SK-N-SH (cell line): ENCODE measurements around the gene TTC9B. TPM values are rescaled to one million over a fixed set of nuclear protein-coding genes. Genes with fewer than 3 reads are reported as not detected.

Source experiments
- CTCF ChIA-PET: fragments of 300-600, 350-600 bp; formaldehyde crosslinking; extraction: SDS; loops from one replicate; lab custom pipeline; 2021; lab: Yijun Ruan, JAX
- POLR2A ChIA-PET: fragments of 350-600 bp; sonication (Branson Sonifier 250); formaldehyde crosslinking; extraction: SDS; loops from one replicate; lab custom pipeline; 2020; ENCODE audit warnings: antibody characterized with exemption, inconsistent platforms; lab: Yijun Ruan, JAX
- DNase-seq: peaks from one replicate; pipeline ENCODE4 v3.0.0; 2012
- H2AFZ ChIP-seq: fragments of 200-600 bp; sonication (generic); 2 replicates; pipeline ENCODE4 v1.8.1; 2016; ENCODE audit warnings: antibody characterized with exemption, mild to moderate bottlenecking, low read depth
- H3F3A ChIP-seq: fragments of 200-600 bp; sonication (generic); replicated peaks from 2 replicates; pipeline ENCODE3; 2016; ENCODE audit warnings: antibody characterized with exemption, mild to moderate bottlenecking; ENCODE audit not compliant: insufficient read depth
- H3K27ac ChIP-seq, 2 experiments: fragments of 200-500 bp in 1 of 2; fragments of 200-600 bp in 1 of 2; sonication (Bioruptor generic) in 1 of 2; sonication (generic), shearing (Covaris generic) in 1 of 2; 2 replicates each; pipeline versions ENCODE4 v1.5.1 to v1.6.1; 2014 to 2016; ENCODE audit warnings: low read depth in 2 of 2, inconsistent platforms in 1 of 2, low read length in 1 of 2, mild to moderate bottlenecking in 1 of 2, mixed read lengths in 1 of 2
- H3K27me3 ChIP-seq: fragments of 200-600 bp; sonication (generic), shearing (Covaris generic); 2 replicates; pipeline ENCODE4 v1.6.1; 2016; ENCODE audit warnings: mixed run types; ENCODE audit not compliant: insufficient read depth
- H3K36me3 ChIP-seq, 2 experiments: fragments of 200-500 bp in 1 of 2; fragments of 200-600 bp in 1 of 2; sonication (Bioruptor generic) in 1 of 2; sonication (generic) in 1 of 2; replicated peaks in 1 of 2; 2 replicates each; pipeline versions ENCODE3 to v1.5.1; 2014 to 2016; ENCODE audit warnings: low read length in 1 of 2, mild to moderate bottlenecking in 1 of 2; ENCODE audit not compliant: insufficient read depth in 2 of 2, control insufficient read depth in 1 of 2
- H3K4me1 ChIP-seq, 2 experiments: fragments of 200-500 bp in 1 of 2; fragments of 200-600 bp in 1 of 2; sonication (Bioruptor generic) in 1 of 2; sonication (generic), shearing (Covaris generic) in 1 of 2; 2 replicates each; pipeline versions ENCODE4 v1.5.1 to v1.6.1; 2014 to 2016; ENCODE audit warnings: low read depth in 1 of 2, low read length in 1 of 2, mixed run types in 1 of 2; ENCODE audit not compliant: insufficient read depth in 2 of 2, control insufficient read depth in 1 of 2
- H3K4me2 ChIP-seq: fragments of 200-600 bp; sonication (generic), shearing (Covaris generic); 2 replicates; pipeline ENCODE4 v1.6.1; 2017; ENCODE audit warnings: mixed run types
- H3K4me3 ChIP-seq, 2 experiments: fragments of 200-500 bp in 1 of 2; fragments of 200-600 bp in 1 of 2; sonication (Bioruptor generic) in 1 of 2; sonication (generic), shearing (Covaris generic) in 1 of 2; 2 replicates each; pipeline versions ENCODE4 v1.5.1 to v1.8.1; 2014 to 2016; ENCODE audit warnings: low read depth in 2 of 2, inconsistent platforms in 1 of 2, low read length in 1 of 2, mild to moderate bottlenecking in 1 of 2, mixed read lengths in 1 of 2, moderate library complexity in 1 of 2
- H3K79me2 ChIP-seq: fragments of 200-600 bp; sonication (generic); 2 replicates; pipeline ENCODE4 v1.8.1; 2017; ENCODE audit warnings: mild to moderate bottlenecking; ENCODE audit not compliant: insufficient read depth
- H3K9ac ChIP-seq: fragments of 200-600 bp; sonication (generic); 2 replicates; pipeline ENCODE4 v1.6.1; 2017; ENCODE audit warnings: mixed run types
- H3K9me2 ChIP-seq: fragments of 200-600 bp; sonication (generic); 2 replicates; pipeline ENCODE4 v1.6.1; 2017; ENCODE audit warnings: mixed run types
- H3K9me3 ChIP-seq: fragments of 200-600 bp; sonication (generic); 2 replicates; pipeline ENCODE4 v1.6.1; 2017; ENCODE audit warnings: mixed run types, mild to moderate bottlenecking, moderate library complexity
- H4K20me1 ChIP-seq: fragments of 200-600 bp; sonication (generic); 2 replicates; pipeline ENCODE4 v1.6.1; 2017; ENCODE audit warnings: mild to moderate bottlenecking, mixed run types; ENCODE audit not compliant: insufficient read depth
- CHD2 ChIP-seq: fragments of 150-350 bp; IDR thresholded peaks from 2 replicates; pipeline ENCODE4 v1.6.1; 2018; ENCODE audit warnings: low read length; ENCODE audit not compliant: partially characterized antibody
- EP300 ChIP-seq, 2 experiments: IDR thresholded peaks; 2 replicates each; pipeline versions ENCODE4 v1.4.0 to v1.6.1; 2012; ENCODE audit warnings: borderline replicate concordance in 1 of 2, low read depth in 1 of 2, low read length in 1 of 2
- EZH2phosphoT487 ChIP-seq: fragments of 200-600 bp; sonication (generic); IDR thresholded peaks from 2 replicates; pipeline ENCODE4 v1.6.1; 2017; ENCODE audit warnings: low read depth, mixed run types, mild to moderate bottlenecking, antibody characterized with exemption, moderate library complexity, borderline replicate concordance
- FOXJ3 ChIP-seq: sonication (generic); formaldehyde crosslinking; IDR thresholded peaks from 2 replicates; pipeline ENCODE4 v1.5.1; 2020; ENCODE audit warnings: mild to moderate bottlenecking, missing genetic modification reagents
- FOXM1 ChIP-seq: IDR thresholded peaks from 2 replicates; pipeline ENCODE4 v1.4.0; 2012; ENCODE audit warnings: low read depth, mild to moderate bottlenecking
- GATA2 ChIP-seq: sonication (generic); formaldehyde crosslinking; IDR thresholded peaks from 2 replicates; pipeline ENCODE4 v1.5.0; 2020; ENCODE audit warnings: mild to moderate bottlenecking, missing genetic modification reagents
- JUND ChIP-seq: IDR thresholded peaks from 2 replicates; pipeline ENCODE4 v1.4.0; 2012
- MEF2A ChIP-seq: IDR thresholded peaks from 2 replicates; pipeline ENCODE4 v1.4.0; 2012; ENCODE audit warnings: low read depth, borderline replicate concordance
- MXI1 ChIP-seq: IDR thresholded peaks from 2 replicates; pipeline ENCODE4 v1.6.1; 2012; ENCODE audit warnings: mild to moderate bottlenecking, low read depth, low read length, improper control_type of control experiment
- NFIC ChIP-seq: IDR thresholded peaks from 2 replicates; pipeline ENCODE4 v1.4.0; 2012; ENCODE audit warnings: borderline replicate concordance
- NRF1 ChIP-seq: IDR thresholded peaks from 2 replicates; pipeline ENCODE4 v1.6.1; 2012; ENCODE audit warnings: low read depth, mild to moderate bottlenecking, low read length
- POLR2AphosphoS5 ChIP-seq: IDR thresholded peaks from 2 replicates; pipeline ENCODE4 v1.6.1; 2012; ENCODE audit warnings: low read depth, low read length
- RAD21 ChIP-seq: IDR thresholded peaks from 2 replicates; pipeline ENCODE4 v1.6.1; 2012; ENCODE audit warnings: mild to moderate bottlenecking, low read length
- RFX5 ChIP-seq: IDR thresholded peaks from 2 replicates; pipeline ENCODE4 v1.6.1; 2012; ENCODE audit warnings: mild to moderate bottlenecking, improper control_type of control experiment, low read length
- SMC3 ChIP-seq: IDR thresholded peaks from 2 replicates; pipeline ENCODE4 v1.6.1; 2012; ENCODE audit warnings: low read depth, low read length, improper control_type of control experiment
- WGBS: methylation state at CpG from one replicate; pipeline ENCODE4 v1.1.6; 2017; ENCODE audit warnings: low lambda C conversion rate; 5-methylcytosine and 5-hydroxymethylcytosine counted together
- polyA plus RNA-seq, 3 experiments: library from polyadenylated mRNA; depleted of rRNA; stranded (reverse); fragments of >200 nt; gene quantifications; 2 replicates each; pipeline ENCODE4 v1.2.3, GENCODE V29; 2012
- TF ChIP-seq, protein P1 (sequence below): IDR thresholded peaks from 2 replicates; pipeline ENCODE4 v1.4.0; 2012; ENCODE audit warnings: low read depth
- TF ChIP-seq, protein P2 (sequence below): IDR thresholded peaks from 2 replicates; pipeline ENCODE4 v1.4.0; 2012; ENCODE audit warnings: low read depth, borderline replicate concordance
- TF ChIP-seq, protein P3 (sequence below): IDR thresholded peaks from 2 replicates; pipeline ENCODE4; 2012
- TF ChIP-seq, protein P4 (sequence below): fragments of 150-350 bp; IDR thresholded peaks from 2 replicates; pipeline ENCODE4 v1.6.1; 2017; ENCODE audit warnings: antibody characterized with exemption, low read length, low read depth, borderline replicate concordance
- TF ChIP-seq, protein P5 (sequence below): fragments of 150-350 bp; IDR thresholded peaks from 2 replicates; pipeline ENCODE4 v1.6.1; 2016; ENCODE audit warnings: mild to moderate bottlenecking, low read depth, low read length

The TTC9B gene
- polyA plus RNA-seq, 1 of the 3 experiments (the other 2 are of a cell fraction): 0.30 TPM

DNA sequence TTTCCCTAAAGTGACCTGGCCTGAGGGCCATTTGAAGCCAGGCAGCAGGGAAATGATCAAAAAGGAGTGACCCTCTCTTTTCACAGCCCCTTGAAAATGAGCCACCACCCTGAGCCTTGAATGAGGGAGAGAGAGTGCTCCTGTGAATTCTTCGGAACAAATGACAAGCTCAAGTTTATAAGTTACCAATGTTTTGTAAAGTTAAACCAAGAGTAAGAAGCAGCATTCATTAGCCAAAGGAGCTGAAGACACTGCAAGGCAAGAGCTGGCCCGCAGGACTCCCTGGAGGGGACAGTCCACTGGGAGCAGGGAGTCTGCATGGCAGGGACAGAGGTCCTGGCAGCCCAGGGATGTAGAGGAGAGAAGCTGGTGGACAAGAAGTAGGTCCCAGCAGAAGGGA lies 25.0 kb upstream of the TTC9B start:
- TF ChIP-seq MXI1 (no peak), SMC3 (no peak), MEF2A (no peak), NFIC (no peak), RAD21 (no peak), RFX5 (no peak), EZH2phosphoT487 (no peak), FOXJ3 (CRISPR knock-in tag) (no peak), EP300 (IDR thresholded peaks at IDR 0.05; ENCODE audit: borderline replicate concordance in 1 of 2, low read depth in 1 of 2, low read length in 1 of 2) (no peak), JUND (no peak), GATA2 (no peak), POLR2AphosphoS5 (no peak), NRF1 (no peak), CHD2 (no peak)
- TF ChIP-seq, protein P1, sequence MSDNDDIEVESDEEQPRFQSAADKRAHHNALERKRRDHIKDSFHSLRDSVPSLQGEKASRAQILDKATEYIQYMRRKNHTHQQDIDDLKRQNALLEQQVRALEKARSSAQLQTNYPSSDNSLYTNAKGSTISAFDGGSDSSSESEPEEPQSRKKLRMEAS: no peak
- TF ChIP-seq, protein P2, sequence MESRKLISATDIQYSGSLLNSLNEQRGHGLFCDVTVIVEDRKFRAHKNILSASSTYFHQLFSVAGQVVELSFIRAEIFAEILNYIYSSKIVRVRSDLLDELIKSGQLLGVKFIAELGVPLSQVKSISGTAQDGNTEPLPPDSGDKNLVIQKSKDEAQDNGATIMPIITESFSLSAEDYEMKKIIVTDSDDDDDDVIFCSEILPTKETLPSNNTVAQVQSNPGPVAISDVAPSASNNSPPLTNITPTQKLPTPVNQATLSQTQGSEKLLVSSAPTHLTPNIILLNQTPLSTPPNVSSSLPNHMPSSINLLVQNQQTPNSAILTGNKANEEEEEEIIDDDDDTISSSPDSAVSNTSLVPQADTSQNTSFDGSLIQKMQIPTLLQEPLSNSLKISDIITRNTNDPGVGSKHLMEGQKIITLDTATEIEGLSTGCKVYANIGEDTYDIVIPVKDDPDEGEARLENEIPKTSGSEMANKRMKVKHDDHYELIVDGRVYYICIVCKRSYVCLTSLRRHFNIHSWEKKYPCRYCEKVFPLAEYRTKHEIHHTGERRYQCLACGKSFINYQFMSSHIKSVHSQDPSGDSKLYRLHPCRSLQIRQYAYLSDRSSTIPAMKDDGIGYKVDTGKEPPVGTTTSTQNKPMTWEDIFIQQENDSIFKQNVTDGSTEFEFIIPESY: no peak
- TF ChIP-seq, protein P3, sequence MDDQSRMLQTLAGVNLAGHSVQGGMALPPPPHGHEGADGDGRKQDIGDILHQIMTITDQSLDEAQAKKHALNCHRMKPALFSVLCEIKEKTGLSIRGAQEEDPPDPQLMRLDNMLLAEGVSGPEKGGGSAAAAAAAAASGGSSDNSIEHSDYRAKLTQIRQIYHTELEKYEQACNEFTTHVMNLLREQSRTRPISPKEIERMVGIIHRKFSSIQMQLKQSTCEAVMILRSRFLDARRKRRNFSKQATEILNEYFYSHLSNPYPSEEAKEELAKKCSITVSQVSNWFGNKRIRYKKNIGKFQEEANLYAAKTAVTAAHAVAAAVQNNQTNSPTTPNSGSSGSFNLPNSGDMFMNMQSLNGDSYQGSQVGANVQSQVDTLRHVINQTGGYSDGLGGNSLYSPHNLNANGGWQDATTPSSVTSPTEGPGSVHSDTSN: no peak
- Histone ChIP-seq H3K4me1 (no peaks in the 10 kb centered on the region; a peak in 1 of 4 replicates), H4K20me1 (peaks cover 14% of the 10 kb centered on the region), H3F3A (no peaks in the 10 kb centered on the region), H3K9me3 (no peaks in the 10 kb centered on the region), H3K9ac (no peak overlapping the region), H3K4me3 (no peak overlapping the region), H2AFZ (no peak overlapping the region), H3K9me2 (no peaks in the 10 kb centered on the region), H3K36me3 (peaks cover 0 to 29% of the 10 kb centered on the region in 2 experiments), H3K27me3 (no peaks in the 10 kb centered on the region), H3K27ac (no peak overlapping the region), H3K4me2 (no peak overlapping the region), H3K79me2 (peaks cover 11% of the 10 kb centered on the region; the same call in 1 of the 2 replicates)
- WGBS: 96% methylated on average over 2 of the region's 2 CpGs
- ChIA-PET CTCF (interaction anchor here (0.6 to 1.9 kb wide), 4 partner anchors 9 to 37 kb away, joined by 3 to 5 read pairs (median 4); no protein-coding TSS in a partner anchor), POLR2A (no interaction called here)
- DNase-seq: no peak

DNA sequence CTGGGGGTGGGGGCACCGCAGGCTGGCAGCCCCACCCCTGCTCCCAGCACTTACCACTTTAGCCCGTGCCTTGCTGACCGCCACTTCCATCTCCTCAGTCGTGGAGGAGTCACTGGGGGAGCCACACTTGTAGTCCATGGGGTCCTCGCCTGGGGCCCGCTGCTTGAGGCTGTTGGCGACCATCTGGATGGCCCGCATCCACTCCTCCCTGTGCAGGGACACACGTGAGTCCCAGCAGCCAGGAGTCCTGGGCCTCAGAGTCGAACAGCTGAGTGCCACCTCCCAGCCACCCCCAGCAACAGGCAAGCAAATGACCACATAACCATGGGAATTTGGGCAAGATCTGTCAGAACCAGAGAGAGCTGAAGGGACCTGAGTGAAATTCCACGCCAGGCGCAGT lies 24.3 kb upstream of the TTC9B start:
- 87% methylated on average over 11 of the region's 12 CpGs for WGBS
- Histone ChIP-seq H3F3A (no peaks in the 10 kb centered on the region), H3K27me3 (no peaks in the 10 kb centered on the region), H3K4me1 (no peaks in the 10 kb centered on the region; a peak in 1 of 4 replicates), H4K20me1 (peaks cover 11% of the 10 kb centered on the region), H3K9me3 (no peaks in the 10 kb centered on the region), H3K9me2 (no peaks in the 10 kb centered on the region), H2AFZ (no peak overlapping the region), H3K4me2 (no peak overlapping the region), H3K9ac (no peak overlapping the region), H3K36me3 (peaks cover 0 to 36% of the 10 kb centered on the region in 2 experiments), H3K79me2 (peaks cover 11% of the 10 kb centered on the region; the same call in 1 of the 2 replicates), H3K27ac (no peak overlapping the region), H3K4me3 (no peak overlapping the region)
- ChIA-PET POLR2A (no interaction called here), CTCF (interaction anchor here (0.8 to 1.9 kb wide), 2 partner anchors 20 to 25 kb away, joined by 3 to 4 read pairs; no protein-coding TSS in a partner anchor)
- no peak for DNase-seq
- TF ChIP-seq, protein P4, sequence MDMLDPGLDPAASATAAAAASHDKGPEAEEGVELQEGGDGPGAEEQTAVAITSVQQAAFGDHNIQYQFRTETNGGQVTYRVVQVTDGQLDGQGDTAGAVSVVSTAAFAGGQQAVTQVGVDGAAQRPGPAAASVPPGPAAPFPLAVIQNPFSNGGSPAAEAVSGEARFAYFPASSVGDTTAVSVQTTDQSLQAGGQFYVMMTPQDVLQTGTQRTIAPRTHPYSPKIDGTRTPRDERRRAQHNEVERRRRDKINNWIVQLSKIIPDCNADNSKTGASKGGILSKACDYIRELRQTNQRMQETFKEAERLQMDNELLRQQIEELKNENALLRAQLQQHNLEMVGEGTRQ: no peak
- TF ChIP-seq, protein P5, sequence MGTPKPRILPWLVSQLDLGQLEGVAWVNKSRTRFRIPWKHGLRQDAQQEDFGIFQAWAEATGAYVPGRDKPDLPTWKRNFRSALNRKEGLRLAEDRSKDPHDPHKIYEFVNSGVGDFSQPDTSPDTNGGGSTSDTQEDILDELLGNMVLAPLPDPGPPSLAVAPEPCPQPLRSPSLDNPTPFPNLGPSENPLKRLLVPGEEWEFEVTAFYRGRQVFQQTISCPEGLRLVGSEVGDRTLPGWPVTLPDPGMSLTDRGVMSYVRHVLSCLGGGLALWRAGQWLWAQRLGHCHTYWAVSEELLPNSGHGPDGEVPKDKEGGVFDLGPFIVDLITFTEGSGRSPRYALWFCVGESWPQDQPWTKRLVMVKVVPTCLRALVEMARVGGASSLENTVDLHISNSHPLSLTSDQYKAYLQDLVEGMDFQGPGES: no peak
- TF ChIP-seq GATA2: no peak
- no peak for TF ChIP-seq MEF2A
- no peak for TF ChIP-seq FOXM1
